GM18519 (cell line): ENCODE results near the gene HECTD3.

Experiments
- ATAC-seq: cut with Tn5 transposase; IDR thresholded peaks from one replicate; pipeline ENCODE4 v1.9.1; 2021; ENCODE audit warnings: mild to moderate bottlenecking, moderate library complexity; ENCODE audit not compliant: unreplicated experiment, low FRiP score

The HECTD3 gene

GRCh38 chr1:45010855-45011811, at the start of gene HECTD3:
HECTD3 (minus strand) TSS chr1:45011324; CDS start chr1:45011257, 67 bp downstream.
- peak; percentile 35 for ATAC-seq

GRCh38 chr1:45059829-45060228, 48.7 kb upstream of the HECTD3 start:
- ATAC-seq: no peak

- ATAC-seq: no peak
These were observed 46.4 kb upstream of the HECTD3 start for GRCh38 chr1:45057542-45057941.

GRCh38 chr1:45051005-45051772, 40.1 kb upstream of the HECTD3 start:
- no peak for ATAC-seq

GRCh38 chr1:45047032-45047431, 35.9 kb upstream of the HECTD3 start:
- ATAC-seq: no peak

- no peak for ATAC-seq
These were observed 33.8 kb upstream of the HECTD3 start for GRCh38 chr1:45044916-45045315.

- ATAC-seq: no peak
These were observed 32.0 kb upstream of the HECTD3 start for GRCh38 chr1:45043094-45043493.

GRCh38 chr1:45040297-45040696, 29.2 kb upstream of the HECTD3 start:
- no peak for ATAC-seq

- no peak for ATAC-seq
These were observed 27.7 kb upstream of the HECTD3 start for GRCh38 chr1:45038661-45039364.

GRCh38 chr1:45038240-45038639, 27.1 kb upstream of the HECTD3 start:
- ATAC-seq: no peak

GRCh38 chr1:45037456-45037855, 26.3 kb upstream of the HECTD3 start:
- ATAC-seq: no peak

GRCh38 chr1:45035631-45036301, 24.6 kb upstream of the HECTD3 start:
- no peak for ATAC-seq

- ATAC-seq: no peak
These were observed 22.2 kb upstream of the HECTD3 start for GRCh38 chr1:45033356-45033755.

GRCh38 chr1:45032837-45033236, 21.7 kb upstream of the HECTD3 start:
- ATAC-seq: no peak

GRCh38 chr1:45026446-45026845, 15.3 kb upstream of the HECTD3 start:
- ATAC-seq: no peak

GRCh38 chr1:45023663-45024062, 12.5 kb upstream of the HECTD3 start:
- no peak for ATAC-seq

- ATAC-seq: no peak
These were observed 7.6 kb upstream of the HECTD3 start for GRCh38 chr1:45018599-45019230.

- no peak for ATAC-seq
These were observed 5.6 kb upstream of the HECTD3 start for GRCh38 chr1:45016767-45017166.

GRCh38 chr1:45016090-45016697, 5.1 kb upstream of the HECTD3 start:
- ATAC-seq: no peak
